T1000 (cell line): ENCODE measurements around the gene ABHD6.
A peak's percentile ranks its signal among the peaks of the same experiment; 100 is the strongest.
"Not testable (repeated sequence)": the region's sequence is repeated elsewhere in the genome, so short reads cannot be mapped to it uniquely, and the experiment has no call there.

ENCODE experiments used
- DNase-seq: peaks from one replicate; lab custom pipeline; 2025; ENCODE audit warnings: mixed read lengths; lab: John Stamatoyannopoulos, UW

Gene ABHD6, protein sequence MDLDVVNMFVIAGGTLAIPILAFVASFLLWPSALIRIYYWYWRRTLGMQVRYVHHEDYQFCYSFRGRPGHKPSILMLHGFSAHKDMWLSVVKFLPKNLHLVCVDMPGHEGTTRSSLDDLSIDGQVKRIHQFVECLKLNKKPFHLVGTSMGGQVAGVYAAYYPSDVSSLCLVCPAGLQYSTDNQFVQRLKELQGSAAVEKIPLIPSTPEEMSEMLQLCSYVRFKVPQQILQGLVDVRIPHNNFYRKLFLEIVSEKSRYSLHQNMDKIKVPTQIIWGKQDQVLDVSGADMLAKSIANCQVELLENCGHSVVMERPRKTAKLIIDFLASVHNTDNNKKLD

GRCh38 chr3:58237238-58237940 is at the start of gene ABHD6:
Gene ABHD6 (plus strand): TSS chr3:58237792. CDS start chr3:58256587, 18,795 bp downstream.
- peak; percentile 79 for DNase-seq

GRCh38 chr3:58188173-58188564 is 49.4 kb upstream of the ABHD6 start:
- DNase-seq: peak; percentile 71

- no peak for DNase-seq
These were observed 48.6 kb upstream of the ABHD6 start for GRCh38 chr3:58188921-58189451.

DNA sequence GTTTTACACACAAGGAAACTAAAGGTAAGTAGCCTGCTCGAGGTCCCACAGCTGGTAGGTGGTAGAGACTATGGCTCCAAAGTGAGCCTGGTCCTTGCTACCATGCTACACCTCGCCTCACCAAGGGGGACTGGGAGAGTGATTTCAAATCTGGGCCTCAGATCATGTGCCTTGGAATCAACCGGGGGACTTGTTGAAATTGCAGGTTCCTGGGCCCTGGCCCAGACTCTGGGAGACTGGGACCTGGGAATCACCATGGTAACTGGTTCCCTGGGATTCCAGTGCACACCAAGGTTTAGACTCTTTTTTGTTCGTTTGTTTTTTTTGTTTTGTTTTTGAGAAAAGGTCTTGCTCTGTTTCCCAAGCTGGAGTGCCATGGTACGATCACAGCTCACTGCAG is 47.9 kb upstream of the ABHD6 start:
- no peak for DNase-seq

- DNase-seq: no peak
These were observed 47.3 kb upstream of the ABHD6 start for GRCh38 chr3:58190291-58190690.

DNA sequence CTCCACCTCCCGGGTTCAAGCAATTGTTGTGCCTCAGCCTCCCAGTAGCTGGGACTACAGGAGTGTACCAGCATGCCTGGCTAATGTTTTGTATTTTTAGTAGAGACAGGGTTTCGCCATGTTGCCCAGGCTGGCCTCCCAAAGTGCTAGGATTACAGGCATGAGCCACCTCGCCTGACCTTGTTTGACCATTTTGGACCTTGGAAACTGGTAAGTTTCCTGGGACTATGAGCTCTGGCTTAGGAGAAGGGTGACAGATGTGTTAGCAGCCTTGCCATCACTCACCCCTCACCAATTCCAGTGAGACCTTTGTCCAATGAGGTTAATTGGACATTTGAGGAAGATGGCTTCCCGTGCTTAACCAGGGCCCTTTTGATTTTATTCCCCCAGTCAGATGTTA is 46.7 kb upstream of the ABHD6 start:
- DNase-seq: no peak

DNA sequence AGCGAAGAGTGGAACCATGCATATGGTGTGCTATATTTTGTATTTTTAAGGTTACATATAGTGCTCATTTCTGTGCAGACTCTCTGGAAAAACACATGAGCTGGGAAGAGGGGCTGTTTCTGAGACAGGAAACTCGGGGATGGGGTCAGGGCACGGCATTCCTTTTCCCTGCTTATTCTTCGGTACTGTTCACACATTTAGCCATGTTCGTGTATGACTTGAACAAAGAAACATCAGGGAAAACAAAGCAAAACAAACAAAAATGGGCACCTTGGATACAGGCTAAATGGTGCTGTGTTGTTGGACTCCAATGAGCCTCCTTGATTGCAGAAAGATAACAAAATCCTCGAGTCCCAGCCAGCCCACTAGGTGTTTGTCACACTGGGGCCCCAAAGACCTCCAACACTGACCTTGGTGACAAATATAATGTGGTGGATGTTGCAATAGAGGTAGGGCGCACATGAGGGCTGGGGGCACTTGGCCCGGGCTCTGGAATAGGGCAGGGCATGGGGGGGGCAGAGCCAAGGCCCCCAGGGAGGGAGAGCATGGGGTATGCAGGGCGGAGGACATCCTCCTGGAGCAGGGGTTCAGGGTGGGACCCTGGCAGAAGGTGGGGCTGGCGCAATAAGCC is 46.1 kb upstream of the ABHD6 start:
- DNase-seq: no peak

- DNase-seq: no peak
These were observed 45.5 kb upstream of the ABHD6 start for GRCh38 chr3:58192069-58192468.

- no peak for DNase-seq
These were observed 43.7 kb upstream of the ABHD6 start for GRCh38 chr3:58193682-58194407.

GRCh38 chr3:58197588-58197987 is 40.0 kb upstream of the ABHD6 start:
- DNase-seq: no peak

DNA sequence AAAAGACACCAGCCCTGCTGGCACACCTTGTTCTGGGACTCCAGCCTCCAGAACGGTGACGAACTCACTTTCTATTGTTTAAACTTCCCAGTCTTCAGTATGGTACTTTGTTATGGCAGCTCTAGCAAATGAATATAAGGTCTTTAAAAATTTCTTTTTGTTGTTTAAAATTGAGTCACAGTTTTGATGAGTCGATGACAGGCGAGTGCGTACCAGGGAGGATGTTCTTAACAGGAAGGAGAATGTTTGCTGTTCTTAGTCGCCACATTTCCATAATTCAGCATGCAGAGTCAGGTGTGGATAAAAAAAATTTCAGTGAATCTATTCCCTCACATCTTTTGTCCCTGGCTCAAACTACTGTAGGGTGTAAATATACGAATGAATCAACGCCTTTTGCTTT is 39.2 kb upstream of the ABHD6 start:
- DNase-seq: no peak

- no peak for DNase-seq
These were observed 38.8 kb upstream of the ABHD6 start for GRCh38 chr3:58198804-58199203.

DNA sequence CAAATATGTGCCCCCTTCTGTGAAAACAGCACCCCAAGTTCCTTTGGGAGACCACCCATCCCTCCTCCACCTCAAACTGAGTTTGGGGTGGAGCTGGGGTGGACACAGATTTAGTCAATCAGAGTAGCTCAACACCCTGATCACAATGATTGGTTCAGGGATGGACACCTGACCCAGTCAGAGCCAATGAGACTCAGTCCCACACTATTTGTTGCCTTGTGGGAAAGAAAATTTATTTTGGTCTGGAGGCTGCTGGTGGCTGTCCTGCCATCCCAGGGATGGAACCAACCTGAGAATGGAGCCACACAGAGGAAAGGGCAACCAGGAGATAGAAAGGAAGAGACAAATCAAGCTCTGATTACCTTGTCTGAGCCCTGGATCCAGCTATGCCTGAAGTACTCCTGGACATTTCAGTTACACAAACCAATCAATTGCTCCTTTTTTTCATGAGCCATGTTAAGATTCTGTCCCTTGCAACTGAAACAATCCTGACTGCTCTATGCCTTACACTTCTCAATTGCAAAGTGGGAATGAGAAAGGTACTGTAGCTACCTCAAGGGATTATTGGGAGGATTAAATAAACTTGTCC is 37.4 kb upstream of the ABHD6 start:
- no peak for DNase-seq

DNA sequence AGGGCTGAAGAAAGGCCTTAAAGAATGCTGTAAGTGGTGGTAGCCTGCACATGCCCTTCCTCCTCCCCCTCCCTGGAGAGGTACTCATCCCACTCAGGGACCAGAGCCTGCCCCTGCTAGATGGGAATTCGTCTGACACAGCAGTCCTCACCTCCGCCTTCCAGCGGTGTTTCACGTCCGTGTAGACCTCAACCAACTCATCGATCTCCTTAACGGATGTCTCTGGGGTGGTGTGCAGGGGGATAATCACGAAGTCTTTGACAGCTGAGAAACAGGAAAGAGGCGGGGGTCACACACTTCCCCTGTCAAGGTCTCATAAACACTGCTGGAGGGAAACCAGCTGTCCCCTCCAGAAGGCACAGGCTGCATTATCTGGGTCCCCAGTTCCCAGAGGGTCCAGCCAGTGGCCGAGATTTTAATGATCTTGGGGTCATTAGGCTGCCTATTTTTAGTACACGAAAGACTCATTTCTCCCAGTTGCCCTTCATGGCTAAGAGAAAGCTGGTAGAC is 36.7 kb upstream of the ABHD6 start:
- no peak for DNase-seq

GRCh38 chr3:58201451-58201850 is 36.1 kb upstream of the ABHD6 start:
- DNase-seq: not testable (repeated sequence)

DNA sequence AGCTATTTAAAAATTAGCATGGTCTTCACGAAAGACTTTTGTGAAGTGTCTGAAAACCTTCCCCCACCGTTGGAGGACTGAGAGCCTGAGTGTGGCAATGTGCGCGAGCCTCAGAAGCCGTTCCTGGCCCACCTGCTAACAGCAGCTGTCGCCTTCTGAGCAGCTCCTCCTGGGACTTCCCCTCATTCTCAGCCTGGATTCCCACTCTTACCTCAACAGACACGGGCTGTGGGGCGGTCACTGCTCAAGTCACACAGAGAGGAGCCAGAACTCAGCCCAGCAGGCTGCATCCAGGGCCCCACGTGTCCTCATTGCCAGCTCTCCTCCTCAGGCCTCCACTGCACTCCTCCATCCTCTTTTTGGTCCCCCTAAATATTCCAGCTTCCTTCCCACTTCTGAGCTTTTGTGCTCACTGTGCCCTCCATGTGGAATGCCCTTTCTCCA is 34.7 kb upstream of the ABHD6 start:
- no peak for DNase-seq

- no peak for DNase-seq
These were observed 34.1 kb upstream of the ABHD6 start for GRCh38 chr3:58203541-58203940.

- no peak for DNase-seq
These were observed 32.9 kb upstream of the ABHD6 start for GRCh38 chr3:58204720-58205119.

- DNase-seq: no peak
These were observed 31.6 kb upstream of the ABHD6 start for GRCh38 chr3:58205981-58206380.

DNA sequence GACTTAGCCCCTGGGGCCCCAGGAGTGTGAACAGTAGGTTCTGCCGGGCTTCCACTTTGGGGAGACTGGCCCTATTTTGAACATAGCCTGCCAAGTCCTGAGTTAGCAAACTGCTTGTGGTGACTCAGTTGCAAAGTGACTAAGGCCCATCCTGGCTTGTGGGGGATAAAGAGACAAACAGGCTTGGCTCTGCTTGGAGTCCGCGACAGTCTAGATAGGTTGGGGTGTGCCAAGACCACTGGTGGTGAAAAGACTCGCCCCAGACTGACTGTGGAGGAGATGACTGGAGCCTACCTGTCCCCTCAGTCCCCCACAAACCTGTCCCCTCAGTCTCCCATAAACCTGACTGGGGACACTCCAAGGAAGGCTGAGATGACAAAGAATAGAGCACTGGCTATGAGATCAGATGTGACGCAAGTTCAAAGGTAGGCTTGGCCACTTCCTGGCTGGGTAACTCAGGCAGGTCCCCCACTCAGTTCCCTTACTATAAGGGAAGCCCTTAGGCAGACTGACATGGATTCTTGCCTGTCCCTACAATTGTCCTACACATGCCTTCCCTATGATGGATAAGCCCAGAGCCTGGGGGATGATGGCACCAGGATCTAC is 31.1 kb upstream of the ABHD6 start:
- DNase-seq: peak; percentile 59

GRCh38 chr3:58207954-58208353 is 29.6 kb upstream of the ABHD6 start:
- no peak for DNase-seq
